Effector memory CD8-positive, alpha-beta T cell (primary cell): ENCODE data around the gene SERPINA12.
"Not testable (repeated sequence)": the region's sequence is repeated elsewhere in the genome, so short reads cannot be mapped to it uniquely, and the experiment has no call there.

Experiments used
- ATAC-seq: fragments of 150-1000 bp; cut with Tn5 transposase; replicated peaks from 2 replicates; pipeline ENCODE4 v1.10.0; 2021; ENCODE audit warnings: mild to moderate bottlenecking, moderate library complexity
- DNase-seq, 3 experiments: peaks; one replicate each; pipeline ENCODE4 v3.0.0; 2021
- H3K27ac Mint-ChIP-seq, 2 donors: one replicate each; pipeline ENCODE4 v1.8.0; 2022; ENCODE audit warnings: mild to moderate bottlenecking in 2 of 2, mixed read lengths in 2 of 2, moderate library complexity in 2 of 2
- H3K27me3 Mint-ChIP-seq, 2 donors: one replicate each; pipeline ENCODE4 v1.8.0; 2022; ENCODE audit warnings: mixed read lengths in 2 of 2
- H3K36me3 Mint-ChIP-seq: one replicate; pipeline ENCODE4 v1.8.0; 2022; ENCODE audit warnings: mild to moderate bottlenecking, moderate library complexity, mixed read lengths; ENCODE audit not compliant: insufficient read depth
- H3K4me1 Mint-ChIP-seq, 2 donors: one replicate each; pipeline ENCODE4 v1.8.0; 2022; ENCODE audit warnings: low read depth in 2 of 2, mixed read lengths in 2 of 2
- H3K4me3 Mint-ChIP-seq, 2 donors: one replicate each; pipeline ENCODE4 v1.8.0; 2022; ENCODE audit warnings: mild to moderate bottlenecking in 2 of 2, mixed read lengths in 2 of 2, moderate library complexity in 2 of 2
- H3K9me3 Mint-ChIP-seq, 2 donors: one replicate each; pipeline ENCODE4 v1.8.0; 2022; ENCODE audit warnings: mixed read lengths in 2 of 2

SERPINA12 gene

GRCh38 chr14:94499673-94500072, 9.6 kb downstream of the SERPINA12 start:
- no peak overlapping the region for H3K27ac Mint-ChIP-seq

GRCh38 chr14:94498215-94498614, 11.1 kb downstream of the SERPINA12 start:
- Mint-ChIP-seq H3K27ac (no peak overlapping the region), H3K9me3 (no peaks in the 10 kb centered on the region), H3K27me3 (peaks cover 19 to 23% of the 10 kb centered on the region in 2 donors), H3K4me1 (no peaks in the 10 kb centered on the region), H3K4me3 (no peak overlapping the region), H3K36me3 (no peaks in the 10 kb centered on the region)
- ATAC-seq (no peak), DNase-seq (no peak)

More at GRCh38 chr14:94499673-94500072, 9.6 kb downstream of the SERPINA12 start:
- ATAC-seq = no peak
- no peak for DNase-seq
- no peaks in the 10 kb centered on the region for H3K9me3 Mint-ChIP-seq
- H3K4me3 Mint-ChIP-seq = no peak overlapping the region
- H3K36me3 Mint-ChIP-seq = no peaks in the 10 kb centered on the region
- no peaks in the 10 kb centered on the region for H3K4me1 Mint-ChIP-seq
- peaks cover 19 to 32% of the 10 kb centered on the region in 2 donors for H3K27me3 Mint-ChIP-seq

DNA sequence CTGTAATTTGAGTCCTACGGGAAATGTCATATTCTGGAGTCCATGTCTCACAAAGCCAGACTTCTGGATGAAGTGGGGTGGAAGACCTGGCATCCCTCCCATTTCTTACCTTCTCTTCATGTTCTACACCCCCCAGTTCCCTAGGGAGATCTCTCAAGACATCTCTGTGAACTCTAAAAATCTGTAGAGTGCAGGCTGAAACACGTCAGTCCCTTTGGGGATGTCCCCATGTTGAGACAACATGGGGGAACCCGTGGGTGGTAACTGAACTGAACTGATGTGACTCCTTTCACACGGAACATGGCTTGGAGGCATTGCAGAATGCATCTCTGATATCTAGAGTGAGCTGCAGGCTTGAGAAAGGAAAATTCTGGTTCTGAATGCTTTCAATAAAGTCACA, 15.2 kb downstream of the SERPINA12 start:
- H3K36me3 Mint-ChIP-seq = no peaks in the 10 kb centered on the region
- DNase-seq = no peak
- H3K4me3 Mint-ChIP-seq = no peak overlapping the region
- no peak overlapping the region for H3K27ac Mint-ChIP-seq
- peaks cover 0 to 6% of the 10 kb centered on the region in 2 donors for H3K27me3 Mint-ChIP-seq
- H3K4me1 Mint-ChIP-seq = no peaks in the 10 kb centered on the region
- H3K9me3 Mint-ChIP-seq = no peaks in the 10 kb centered on the region
- ATAC-seq = no peak

DNA sequence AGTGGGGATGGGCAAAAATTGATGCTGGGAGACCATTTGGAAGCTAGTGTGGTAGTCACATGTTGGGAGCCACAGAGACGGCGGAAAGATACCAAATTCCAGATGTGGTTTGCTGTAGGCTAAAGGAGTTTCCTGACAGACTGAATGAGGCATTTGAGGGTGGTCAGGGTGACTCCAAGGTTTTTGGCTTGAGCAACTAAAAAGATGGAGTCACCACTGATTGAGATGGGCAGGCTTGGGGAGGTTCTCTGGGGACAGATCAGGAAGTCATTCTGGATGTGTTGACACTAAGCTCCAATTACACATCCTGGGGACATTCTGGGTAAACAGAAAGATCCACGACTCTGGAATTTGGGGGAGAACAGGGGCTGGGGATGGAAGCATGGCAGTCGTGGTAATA, 17.8 kb downstream of the SERPINA12 start:
- Mint-ChIP-seq H3K9me3 (no peaks in the 10 kb centered on the region), H3K4me3 (no peak overlapping the region), H3K4me1 (no peaks in the 10 kb centered on the region), H3K36me3 (no peaks in the 10 kb centered on the region), H3K27me3 (peaks cover 11 to 13% of the 10 kb centered on the region in 2 donors), H3K27ac (no peak overlapping the region)
- no peak for ATAC-seq
- no peak for DNase-seq

DNA sequence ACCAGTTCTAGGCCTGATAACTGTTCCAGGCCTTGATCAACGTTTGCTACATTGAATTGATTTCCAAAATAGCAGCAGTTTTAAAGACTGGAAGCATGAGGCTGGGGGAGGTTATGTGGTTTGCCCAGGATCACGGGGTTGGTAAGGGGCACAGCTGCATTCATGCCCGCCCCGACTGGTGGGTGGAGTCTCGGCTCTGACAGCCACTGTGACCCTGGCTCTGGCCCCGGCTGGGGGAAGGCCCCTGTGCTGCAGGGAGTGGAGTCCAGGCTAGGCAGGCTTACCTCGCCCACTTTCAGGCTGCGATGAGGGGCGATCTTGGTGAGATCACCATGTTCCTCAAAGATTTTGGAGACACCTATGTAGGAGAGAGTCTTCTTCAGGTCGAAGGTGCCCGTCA, 19.9 kb downstream of the SERPINA12 start:
- no peak for ATAC-seq
- DNase-seq = no peak
- Mint-ChIP-seq H3K27ac (no peak overlapping the region), H3K9me3 (no peaks in the 10 kb centered on the region), H3K27me3 (peaks cover 15 to 20% of the 10 kb centered on the region in 2 donors), H3K36me3 (no peaks in the 10 kb centered on the region), H3K4me3 (no peak overlapping the region), H3K4me1 (peaks cover 0 to 3% of the 10 kb centered on the region in 2 donors)

DNA sequence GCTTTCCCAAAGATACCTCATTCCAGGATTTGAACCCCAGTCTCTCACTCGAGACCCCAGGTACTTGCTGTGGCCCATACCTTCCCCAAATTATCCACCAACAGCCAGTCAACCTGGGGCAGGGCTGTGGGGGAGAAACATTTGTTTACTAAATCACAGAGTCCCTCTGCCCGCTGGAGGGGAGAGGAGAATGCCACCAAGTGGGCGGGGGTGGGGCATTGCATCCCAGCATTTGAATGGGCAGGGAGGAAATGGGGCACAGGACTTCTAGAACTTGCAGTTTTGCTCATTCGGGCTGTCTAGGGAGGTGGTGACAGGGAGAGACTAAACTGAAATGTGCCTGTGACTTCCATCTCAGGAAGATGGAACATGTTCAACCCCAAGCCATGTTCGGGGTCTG, 22.4 kb downstream of the SERPINA12 start:
- Mint-ChIP-seq H3K9me3 (no peaks in the 10 kb centered on the region), H3K36me3 (no peaks in the 10 kb centered on the region), H3K27me3 (peaks cover 25 to 34% of the 10 kb centered on the region in 2 donors), H3K27ac (no peak overlapping the region), H3K4me3 (no peak overlapping the region), H3K4me1 (peaks cover 0 to 3% of the 10 kb centered on the region in 2 donors)
- no peak for ATAC-seq
- no peak for DNase-seq

DNA sequence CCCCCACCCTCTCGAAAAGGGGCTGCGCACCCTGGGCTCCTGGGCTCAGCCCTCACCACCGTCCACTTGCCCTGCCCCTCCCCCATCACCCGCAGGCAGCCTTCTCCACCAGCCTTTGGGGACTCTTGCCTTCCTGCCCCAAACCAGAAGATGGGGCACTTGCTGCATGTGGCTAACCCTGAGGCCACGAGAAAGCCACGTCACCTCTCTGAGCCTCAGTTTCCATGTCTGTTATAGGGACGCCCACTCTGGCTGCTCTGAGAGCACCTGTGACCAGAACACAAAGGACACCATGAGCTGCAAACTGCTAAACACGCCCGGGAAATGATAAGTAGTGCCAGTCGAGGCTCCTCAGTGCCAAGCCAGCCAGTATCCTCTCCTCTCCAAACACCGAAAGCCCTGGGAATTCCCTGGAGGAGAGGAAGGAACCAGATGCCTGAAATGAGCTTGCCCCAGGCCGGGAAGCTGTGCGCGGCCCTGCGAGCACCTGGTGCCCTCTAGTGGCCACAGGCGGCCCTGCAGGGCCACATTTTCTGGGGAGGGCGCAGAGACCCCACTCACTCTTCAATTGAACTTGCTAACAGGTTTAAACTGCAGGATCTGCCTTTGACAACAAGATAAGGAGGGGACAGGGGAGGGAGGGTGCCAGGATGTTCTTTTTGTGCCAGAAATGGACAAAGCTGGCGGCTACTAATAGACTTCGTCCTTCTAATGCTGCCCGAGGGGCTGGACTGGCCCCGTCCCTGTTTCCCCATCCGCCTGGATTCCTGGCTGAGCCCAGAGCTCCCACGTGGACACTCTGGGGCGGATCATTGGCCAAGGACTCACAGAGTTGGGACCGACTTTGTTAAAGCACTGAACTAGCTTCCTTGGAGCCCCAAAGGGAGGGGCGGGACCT, 23.1 kb downstream of the SERPINA12 start:
- DNase-seq (peak; percentile 5 to 22 (median 19)), ATAC-seq (no peak)
- Mint-ChIP-seq H3K4me3 (no peak overlapping the region), H3K27me3 (peaks cover 25 to 34% of the 10 kb centered on the region in 2 donors), H3K27ac (no peak overlapping the region), H3K9me3 (no peaks in the 10 kb centered on the region), H3K36me3 (no peaks in the 10 kb centered on the region), H3K4me1 (peaks cover 0 to 3% of the 10 kb centered on the region in 2 donors)

GRCh38 chr14:94484481-94484880, 24.8 kb downstream of the SERPINA12 start:
- Mint-ChIP-seq H3K36me3 (no peaks in the 10 kb centered on the region), H3K9me3 (no peaks in the 10 kb centered on the region), H3K27me3 (peaks cover 25 to 34% of the 10 kb centered on the region in 2 donors), H3K27ac (no peak overlapping the region), H3K4me3 (no peak overlapping the region), H3K4me1 (peaks cover 0 to 3% of the 10 kb centered on the region in 2 donors)
- no peak for DNase-seq
- ATAC-seq = no peak

GRCh38 chr14:94483729-94484275, 25.5 kb downstream of the SERPINA12 start:
- no peak for DNase-seq

DNA sequence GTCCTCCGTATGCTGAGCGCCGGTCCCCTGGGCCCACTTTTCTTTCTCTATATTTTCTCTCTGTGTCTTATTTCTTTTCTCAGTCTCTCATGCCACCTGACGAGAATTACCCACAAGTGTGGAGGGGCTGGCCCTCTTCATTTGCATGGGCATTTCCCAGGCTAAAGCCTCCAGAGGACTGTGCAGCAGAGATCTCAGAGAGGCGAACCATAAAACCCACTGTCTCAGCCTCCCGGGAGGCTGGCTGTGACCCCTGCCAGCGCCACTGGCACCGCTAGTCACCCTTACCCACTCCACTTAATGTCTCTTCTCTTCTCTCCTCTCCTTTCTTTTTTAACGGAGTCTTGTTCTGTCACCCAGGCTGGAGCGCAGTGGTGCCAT, 26.2 kb downstream of the SERPINA12 start:
- Mint-ChIP-seq H3K36me3 (no peaks in the 10 kb centered on the region), H3K9me3 (peaks cover 0 to 3% of the 10 kb centered on the region in 2 donors), H3K4me3 (no peak overlapping the region), H3K27ac (no peak overlapping the region), H3K4me1 (peaks cover 0 to 3% of the 10 kb centered on the region in 2 donors), H3K27me3 (peaks cover 25 to 34% of the 10 kb centered on the region in 2 donors)
- ATAC-seq (no peak), DNase-seq (no peak)

More at GRCh38 chr14:94483729-94484275, 25.5 kb downstream of the SERPINA12 start:
- no peak for ATAC-seq
- Mint-ChIP-seq H3K4me1 (peaks cover 0 to 3% of the 10 kb centered on the region in 2 donors), H3K36me3 (no peaks in the 10 kb centered on the region), H3K27ac (no peak overlapping the region), H3K9me3 (peaks cover 0 to under 1% of the 10 kb centered on the region in 2 donors), H3K4me3 (no peak overlapping the region), H3K27me3 (peaks cover 25 to 34% of the 10 kb centered on the region in 2 donors)

DNA sequence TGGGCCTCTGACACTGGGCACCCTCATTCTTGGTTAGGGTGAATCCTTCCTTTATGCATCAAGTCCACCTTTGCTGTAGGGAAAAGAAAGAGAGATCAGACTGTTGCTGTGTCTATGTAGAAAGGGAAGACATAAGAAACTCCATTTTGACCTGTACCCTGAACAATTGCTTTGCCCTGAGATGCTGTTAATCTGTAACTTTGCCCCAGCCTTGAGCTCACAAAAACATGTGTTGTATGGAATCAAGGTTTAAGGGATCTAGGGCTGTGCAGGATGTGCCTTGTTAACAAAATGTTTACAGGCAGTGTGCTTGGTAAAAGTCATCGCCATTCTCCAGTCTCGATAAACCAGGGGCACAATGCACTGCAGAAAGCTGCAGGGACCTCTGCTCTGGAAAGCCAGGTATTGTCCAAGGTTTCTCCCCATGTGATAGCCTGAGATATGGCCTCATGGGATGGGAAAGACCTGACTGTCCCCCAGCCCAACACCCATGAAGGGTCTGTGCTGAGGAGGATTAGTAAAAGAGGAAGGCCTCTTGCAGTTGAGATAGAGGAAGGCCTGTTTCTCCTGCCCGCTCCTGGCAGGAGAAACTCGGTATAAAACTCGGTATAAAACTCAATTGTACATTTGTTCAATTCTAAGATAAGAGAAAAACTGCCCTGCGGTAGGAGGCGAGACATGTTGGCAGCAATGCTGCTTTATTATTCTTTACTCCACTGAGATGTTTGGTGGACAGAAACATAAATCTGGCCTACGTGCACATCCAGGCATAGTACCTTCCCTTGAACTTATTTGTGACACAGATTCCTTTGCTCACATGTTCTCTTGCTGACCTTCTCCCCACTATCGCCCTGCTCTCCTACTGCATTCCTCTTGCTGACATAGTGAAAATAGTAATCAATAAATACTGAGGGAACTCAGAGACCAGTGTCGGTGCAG, 26.9 kb downstream of the SERPINA12 start:
- not testable (repeated sequence) for H3K27ac Mint-ChIP-seq, H3K4me1 Mint-ChIP-seq, H3K4me3 Mint-ChIP-seq, H3K36me3 Mint-ChIP-seq, ATAC-seq, DNase-seq, H3K9me3 Mint-ChIP-seq
- H3K27me3 Mint-ChIP-seq = peaks cover 21 to 32% of the 10 kb centered on the region in 2 donors

GRCh38 chr14:94481468-94482131, 27.7 kb downstream of the SERPINA12 start:
- Mint-ChIP-seq H3K4me1 (peaks cover 0 to 3% of the 10 kb centered on the region in 2 donors), H3K36me3 (no peaks in the 10 kb centered on the region), H3K9me3 (peaks cover 0 to 3% of the 10 kb centered on the region in 2 donors), H3K27ac (no peak overlapping the region), H3K27me3 (peaks cover 13 to 24% of the 10 kb centered on the region in 2 donors), H3K4me3 (no peak overlapping the region)
- DNase-seq (no peak), ATAC-seq (no peak)

DNA sequence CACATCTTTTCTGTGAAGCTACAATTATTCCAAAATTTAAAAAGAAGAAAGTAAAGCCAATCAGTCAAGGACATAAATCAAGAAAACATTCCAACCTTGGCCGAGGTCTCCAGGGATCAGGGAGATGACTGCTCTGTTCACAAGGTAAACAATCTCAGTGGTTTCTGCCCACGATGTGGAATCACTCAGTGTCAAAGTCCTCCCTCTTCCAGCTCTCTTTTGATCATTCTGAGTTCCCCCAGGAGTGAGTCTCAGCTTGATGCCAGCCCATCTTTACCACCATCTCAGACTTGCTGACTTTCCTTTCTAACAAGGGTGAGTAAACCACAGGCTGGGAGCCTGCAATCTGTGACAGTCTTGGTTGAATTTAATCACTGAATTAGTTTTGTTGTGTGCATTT, 28.5 kb downstream of the SERPINA12 start:
- Mint-ChIP-seq H3K36me3 (no peaks in the 10 kb centered on the region), H3K9me3 (peaks cover 0 to 3% of the 10 kb centered on the region in 2 donors), H3K4me1 (no peaks in the 10 kb centered on the region), H3K27ac (no peak overlapping the region), H3K27me3 (peaks cover 10 to 16% of the 10 kb centered on the region in 2 donors), H3K4me3 (no peak overlapping the region)
- DNase-seq (no peak), ATAC-seq (no peak)
